ENCODE measurements around the gene PUS1. TPM values are rescaled to one million over a fixed set of nuclear protein-coding genes. Genes with fewer than 3 reads are reported as not detected.

Gene PUS1
- total and polyA plus RNA-seq, 2 donors (not counting 1 experiment from before 2014, with no cell fraction given) = 50.1 to 99.5 TPM

GRCh38 chr12:131942671-131943070 lies 13.6 kb downstream of the PUS1 start:
- Histone ChIP-seq H4K20me1 (ENCODE audit: control insufficient read depth, insufficient read depth, low read length, poor library complexity, severe bottlenecking) (peaks cover 4% of the 10 kb centered on the region), H3K27ac (ENCODE audit: low read length in 2 of 2) (no peak overlapping the region), H3K36me3 (replicated peaks in 1 of 2; ENCODE audit: control extremely low read depth in 1 of 2, control insufficient read depth in 1 of 2, extremely low read depth in 1 of 2, insufficient read depth in 2 of 2, low read length in 1 of 2) (peaks cover 0 to 46% of the 10 kb centered on the region in 2 experiments), H3K4me2 (replicated peaks; ENCODE audit: low read depth, low read length, poor library complexity, severe bottlenecking) (no peak overlapping the region), H3K4me3 (ENCODE audit: control extremely low read depth in 1 of 5, extremely low read depth in 1 of 5, insufficient read depth in 1 of 5, low read depth in 2 of 5, low read length in 4 of 5) (no peak overlapping the region), H2AFZ (ENCODE audit: insufficient read depth, low read depth, low read length, poor library complexity, severe bottlenecking) (no peak overlapping the region), H3K4me1 (ENCODE audit: control insufficient read depth in 2 of 2, insufficient read depth in 2 of 2, low read length in 2 of 2) (no peaks in the 10 kb centered on the region), H3K27me3 (replicated peaks in 1 of 4; ENCODE audit: control extremely low read depth in 1 of 4, control insufficient read depth in 3 of 4, insufficient read depth in 4 of 4, low read length in 3 of 4) (no peaks in the 10 kb centered on the region), H3K9ac (ENCODE audit: low read length) (no peak overlapping the region), H3K9me3 (ENCODE audit: control extremely low read depth in 1 of 3, control insufficient read depth in 2 of 3, insufficient read depth in 1 of 3, low read length in 2 of 3) (peaks cover 0 to 11% (median 0%) of the 10 kb centered on the region in 3 donors), H3K79me2 (ENCODE audit: control insufficient read depth, insufficient read depth, low read length) (peaks cover 2% of the 10 kb centered on the region)
- DNase-seq (no peak), ATAC-seq (ENCODE audit: low read depth) (no peak)
- Mint-ChIP-seq H3K4me1 (peaks cover under 1% of the 10 kb centered on the region), H3K27me3 (no peaks in the 10 kb centered on the region), H3K9me3 (ENCODE audit: insufficient read depth) (no peaks in the 10 kb centered on the region), H3K4me3 (no peak overlapping the region), H3K27ac (no peak overlapping the region)
- ChIA-PET POLR2A (no interaction called here), CTCF (no interaction called here)
- intact Hi-C loops (cut with micrococcal nuclease) = no loop called here
- TF ChIP-seq CTCF (IDR thresholded peaks at IDR 0.05) (no peak), EZH2 (IDR thresholded peaks at IDR 0.05; ENCODE audit: borderline replicate concordance, insufficient read depth, low read depth, low read length, poor library complexity, severe bottlenecking) (no peak)
- WGBS (ENCODE audit: insufficient coverage) = 98% methylated on average over 12 of the region's 12 CpGs

GRCh38 chr12:131943389-131943788 lies 14.3 kb downstream of the PUS1 start:
- H3K4me2 ChIP-seq (replicated peaks; ENCODE audit: low read depth, low read length, poor library complexity, severe bottlenecking) = no peak overlapping the region
- H3K9me3 Mint-ChIP-seq (ENCODE audit: insufficient read depth) = no peaks in the 10 kb centered on the region
- POLR2A ChIA-PET = no interaction called here
- WGBS (ENCODE audit: insufficient coverage) = 97% methylated on average over 7 of the region's 8 CpGs
- no peak overlapping the region for H3K4me3 Mint-ChIP-seq
- H3K36me3 ChIP-seq (replicated peaks in 1 of 2; ENCODE audit: control extremely low read depth in 1 of 2, control insufficient read depth in 1 of 2, extremely low read depth in 1 of 2, insufficient read depth in 2 of 2, low read length in 1 of 2) = peaks cover 0 to 45% of the 10 kb centered on the region in 2 experiments
- no peak overlapping the region for H3K27ac Mint-ChIP-seq
- H3K27me3 Mint-ChIP-seq = no peaks in the 10 kb centered on the region
- H3K79me2 ChIP-seq (ENCODE audit: control insufficient read depth, insufficient read depth, low read length) = peaks cover 2% of the 10 kb centered on the region
- no peak overlapping the region for H3K9ac ChIP-seq (ENCODE audit: low read length)
- H3K27ac ChIP-seq (ENCODE audit: low read length in 2 of 2) = no peak overlapping the region
- TF ChIP-seq EZH2 (IDR thresholded peaks at IDR 0.05; ENCODE audit: borderline replicate concordance, insufficient read depth, low read depth, low read length, poor library complexity, severe bottlenecking) (no peak), CTCF (IDR thresholded peaks at IDR 0.05) (no peak)
- no peak overlapping the region for H2AFZ ChIP-seq (ENCODE audit: insufficient read depth, low read depth, low read length, poor library complexity, severe bottlenecking)
- intact Hi-C loops (cut with micrococcal nuclease) = no loop called here
- CTCF ChIA-PET = no interaction called here
- no peaks in the 10 kb centered on the region for H3K27me3 ChIP-seq (replicated peaks in 1 of 4; ENCODE audit: control extremely low read depth in 1 of 4, control insufficient read depth in 3 of 4, insufficient read depth in 4 of 4, low read length in 3 of 4)
- peaks cover 1% of the 10 kb centered on the region for H3K4me1 Mint-ChIP-seq
- peaks cover 4% of the 10 kb centered on the region for H4K20me1 ChIP-seq (ENCODE audit: control insufficient read depth, insufficient read depth, low read length, poor library complexity, severe bottlenecking)
- H3K4me3 ChIP-seq (ENCODE audit: control extremely low read depth in 1 of 5, extremely low read depth in 1 of 5, insufficient read depth in 1 of 5, low read depth in 2 of 5, low read length in 4 of 5) = no peak overlapping the region
- ATAC-seq (ENCODE audit: low read depth) (no peak), DNase-seq (no peak)
- no peaks in the 10 kb centered on the region for H3K4me1 ChIP-seq (ENCODE audit: control insufficient read depth in 2 of 2, insufficient read depth in 2 of 2, low read length in 2 of 2)
- H3K9me3 ChIP-seq (ENCODE audit: control extremely low read depth in 1 of 3, control insufficient read depth in 2 of 3, insufficient read depth in 1 of 3, low read length in 2 of 3) = peaks cover 0 to 11% (median 0%) of the 10 kb centered on the region in 3 donors
